ENCODE measurements around the gene MS4A10.

MS4A10 gene

DNA sequence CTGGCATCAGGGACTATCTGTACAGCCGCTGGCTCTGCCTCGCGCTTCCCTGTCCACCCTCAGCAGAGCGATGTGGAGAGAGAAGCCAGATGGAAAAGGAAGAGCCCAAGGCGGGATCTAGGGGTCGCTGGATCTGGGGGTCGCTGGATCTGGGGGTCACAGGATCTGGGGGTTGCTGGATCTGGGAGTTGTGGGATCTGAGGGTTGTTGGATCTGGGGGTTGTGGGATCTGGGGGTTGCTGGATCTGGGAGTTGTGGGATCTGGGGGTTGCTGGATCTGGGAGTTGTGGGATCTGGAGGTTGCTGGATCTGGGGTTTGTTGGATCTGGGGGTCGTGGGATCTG lies 2.0 kb upstream of the MS4A10 start:
- TF ChIP-seq, protein P1, sequence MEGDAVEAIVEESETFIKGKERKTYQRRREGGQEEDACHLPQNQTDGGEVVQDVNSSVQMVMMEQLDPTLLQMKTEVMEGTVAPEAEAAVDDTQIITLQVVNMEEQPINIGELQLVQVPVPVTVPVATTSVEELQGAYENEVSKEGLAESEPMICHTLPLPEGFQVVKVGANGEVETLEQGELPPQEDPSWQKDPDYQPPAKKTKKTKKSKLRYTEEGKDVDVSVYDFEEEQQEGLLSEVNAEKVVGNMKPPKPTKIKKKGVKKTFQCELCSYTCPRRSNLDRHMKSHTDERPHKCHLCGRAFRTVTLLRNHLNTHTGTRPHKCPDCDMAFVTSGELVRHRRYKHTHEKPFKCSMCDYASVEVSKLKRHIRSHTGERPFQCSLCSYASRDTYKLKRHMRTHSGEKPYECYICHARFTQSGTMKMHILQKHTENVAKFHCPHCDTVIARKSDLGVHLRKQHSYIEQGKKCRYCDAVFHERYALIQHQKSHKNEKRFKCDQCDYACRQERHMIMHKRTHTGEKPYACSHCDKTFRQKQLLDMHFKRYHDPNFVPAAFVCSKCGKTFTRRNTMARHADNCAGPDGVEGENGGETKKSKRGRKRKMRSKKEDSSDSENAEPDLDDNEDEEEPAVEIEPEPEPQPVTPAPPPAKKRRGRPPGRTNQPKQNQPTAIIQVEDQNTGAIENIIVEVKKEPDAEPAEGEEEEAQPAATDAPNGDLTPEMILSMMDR (IDR thresholded peaks at IDR 0.05; ENCODE audit: control insufficient read depth, insufficient read depth, low read depth, low read length, missing control alignments) = no peak
- DNase-seq (ENCODE audit: low read depth) = no peak
- H3K4me3 ChIP-seq (ENCODE audit: control insufficient read depth, low read depth, low read length) = no peak overlapping the region

DNA sequence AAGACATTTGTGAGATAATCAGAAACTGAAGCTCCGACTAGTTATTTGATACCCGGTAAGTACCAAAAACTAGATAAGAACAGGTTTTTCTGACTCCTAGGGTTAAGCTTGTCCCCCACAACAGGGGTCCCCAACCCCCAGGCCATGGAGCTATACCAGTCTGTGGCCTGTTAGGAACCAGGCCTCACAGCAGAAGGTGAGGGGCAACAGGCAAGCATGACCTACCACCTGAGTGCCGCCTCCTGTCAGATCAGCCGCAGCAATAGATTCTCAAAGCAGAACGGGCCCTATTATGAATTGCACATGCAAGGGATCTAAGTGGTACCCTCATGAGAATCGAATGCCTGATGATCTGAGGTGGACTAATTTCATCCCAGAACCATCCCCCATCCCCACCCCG lies 1.2 kb upstream of the MS4A10 start:
- TF ChIP-seq, protein P1 (IDR thresholded peaks at IDR 0.05; ENCODE audit: control insufficient read depth, insufficient read depth, low read depth, low read length, missing control alignments) = no peak
- no peak for DNase-seq (ENCODE audit: low read depth)
- no peak overlapping the region for H3K4me3 ChIP-seq (ENCODE audit: control insufficient read depth, low read depth, low read length)

GRCh38 chr11:60785806-60786361 lies 751 bp downstream of the MS4A10 start:
- H3K4me3 ChIP-seq (ENCODE audit: control insufficient read depth, low read depth, low read length) = no peak overlapping the region
- TF ChIP-seq, protein P1 (IDR thresholded peaks at IDR 0.05; ENCODE audit: control insufficient read depth, insufficient read depth, low read depth, low read length, missing control alignments) = no peak
- no peak for DNase-seq (ENCODE audit: low read depth)

- no peak for DNase-seq (ENCODE audit: low read depth)
- TF ChIP-seq, protein P1 (IDR thresholded peaks at IDR 0.05; ENCODE audit: control insufficient read depth, insufficient read depth, low read depth, low read length, missing control alignments) = no peak
- no peak overlapping the region for H3K4me3 ChIP-seq (ENCODE audit: control insufficient read depth, low read depth, low read length)
Observed at GRCh38 chr11:60786811-60787567, 1.9 kb downstream of the MS4A10 start.

GRCh38 chr11:60788401-60789125 lies 3.4 kb downstream of the MS4A10 start:
- DNase-seq (ENCODE audit: low read depth) = no peak
- TF ChIP-seq, protein P1 (IDR thresholded peaks at IDR 0.05; ENCODE audit: control insufficient read depth, insufficient read depth, low read depth, low read length, missing control alignments) = no peak
- no peak overlapping the region for H3K4me3 ChIP-seq (ENCODE audit: control insufficient read depth, low read depth, low read length)

DNA sequence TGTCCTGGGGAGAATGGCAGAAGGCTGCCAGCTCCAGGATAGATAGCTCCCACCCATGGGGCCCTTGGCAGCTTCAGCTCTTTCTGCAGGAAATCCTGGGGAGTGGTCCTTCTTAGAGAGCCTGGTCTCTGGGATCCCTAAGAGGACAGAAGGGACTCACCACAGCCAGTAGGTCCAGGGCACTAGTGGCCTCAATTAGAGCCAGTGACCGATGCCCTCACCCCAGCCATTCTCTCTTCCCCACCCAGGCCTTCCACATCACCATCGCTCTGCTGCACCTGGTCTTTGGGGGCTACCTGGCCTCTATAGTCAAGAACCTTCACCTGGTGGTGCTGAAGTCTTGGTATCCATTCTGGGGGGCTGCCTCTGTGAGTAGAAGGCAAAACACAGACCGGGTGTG lies 5.6 kb downstream of the MS4A10 start:
- TF ChIP-seq, protein P1 (IDR thresholded peaks at IDR 0.05; ENCODE audit: control insufficient read depth, insufficient read depth, low read depth, low read length, missing control alignments) = no peak
- no peak for DNase-seq (ENCODE audit: low read depth)
- H3K4me3 ChIP-seq (ENCODE audit: control insufficient read depth, low read depth, low read length) = no peak overlapping the region
